Neural cell (in vitro differentiated cells): ENCODE results near the gene MGAT4A.

Experiments used
- EZH2 ChIP-seq: fragments of 200-600, 300-800 bp; shearing (Covaris generic), sonication (generic); IDR thresholded peaks from 2 replicates; pipeline ENCODE4 v1.6.1; 2014; ENCODE audit warnings: antibody characterized with exemption, low read length, borderline replicate concordance, mild to moderate bottlenecking; ENCODE audit not compliant: insufficient read depth, poor library complexity, severe bottlenecking
- POLR2AphosphoS5 ChIP-seq: IDR thresholded peaks from 2 replicates; pipeline ENCODE4 v1.6.1; 2012
- RAD21 ChIP-seq: fragments of 450-650 bp; conservative IDR thresholded peaks from 2 replicates; pipeline ENCODE4 v1.6.1; 2014; ENCODE audit warnings: antibody characterized with exemption, mild to moderate bottlenecking, moderate library complexity
- SMC3 ChIP-seq: fragments of 450-650 bp; conservative IDR thresholded peaks from 2 replicates; pipeline ENCODE4 v1.6.1; 2014; ENCODE audit warnings: antibody characterized with exemption, mild to moderate bottlenecking, moderate library complexity; ENCODE audit not compliant: poor library complexity
- TF ChIP-seq, protein P1 (sequence below): fragments of 450-650 bp; IDR thresholded peaks from 2 replicates; pipeline ENCODE4 v1.5.1; 2014; ENCODE audit warnings: antibody characterized with exemption, mild to moderate bottlenecking, moderate library complexity; ENCODE audit not compliant: poor library complexity, severe bottlenecking

- TF ChIP-seq POLR2AphosphoS5 (no peak), EZH2 (no peak), RAD21 (no peak), SMC3 (no peak)
- TF ChIP-seq, protein P1, sequence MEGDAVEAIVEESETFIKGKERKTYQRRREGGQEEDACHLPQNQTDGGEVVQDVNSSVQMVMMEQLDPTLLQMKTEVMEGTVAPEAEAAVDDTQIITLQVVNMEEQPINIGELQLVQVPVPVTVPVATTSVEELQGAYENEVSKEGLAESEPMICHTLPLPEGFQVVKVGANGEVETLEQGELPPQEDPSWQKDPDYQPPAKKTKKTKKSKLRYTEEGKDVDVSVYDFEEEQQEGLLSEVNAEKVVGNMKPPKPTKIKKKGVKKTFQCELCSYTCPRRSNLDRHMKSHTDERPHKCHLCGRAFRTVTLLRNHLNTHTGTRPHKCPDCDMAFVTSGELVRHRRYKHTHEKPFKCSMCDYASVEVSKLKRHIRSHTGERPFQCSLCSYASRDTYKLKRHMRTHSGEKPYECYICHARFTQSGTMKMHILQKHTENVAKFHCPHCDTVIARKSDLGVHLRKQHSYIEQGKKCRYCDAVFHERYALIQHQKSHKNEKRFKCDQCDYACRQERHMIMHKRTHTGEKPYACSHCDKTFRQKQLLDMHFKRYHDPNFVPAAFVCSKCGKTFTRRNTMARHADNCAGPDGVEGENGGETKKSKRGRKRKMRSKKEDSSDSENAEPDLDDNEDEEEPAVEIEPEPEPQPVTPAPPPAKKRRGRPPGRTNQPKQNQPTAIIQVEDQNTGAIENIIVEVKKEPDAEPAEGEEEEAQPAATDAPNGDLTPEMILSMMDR: no peak
Observed at GRCh38 chr2:98654699-98655495, 76.0 kb downstream of the MGAT4A start.
